Measurements from ENCODE around the gene CENPX.

- TF ChIP-seq POLR2AphosphoS5 (IDR thresholded peaks at IDR 0.05; ENCODE audit: borderline replicate concordance, low read depth, low read length) (no peak), EZH2 (IDR thresholded peaks at IDR 0.05) (no peak)
These were observed 30.9 kb downstream of the CENPX start for GRCh38 chr17:81991684-81992305.
